HG03135 (cell line): ENCODE data around the gene FIBIN.

Source experiments
- ATAC-seq: cut with Tn5 transposase; IDR thresholded peaks from one replicate; pipeline ENCODE4 v1.9.1; 2021; ENCODE audit warnings: mild to moderate bottlenecking, moderate library complexity; ENCODE audit not compliant: unreplicated experiment

The FIBIN gene

DNA sequence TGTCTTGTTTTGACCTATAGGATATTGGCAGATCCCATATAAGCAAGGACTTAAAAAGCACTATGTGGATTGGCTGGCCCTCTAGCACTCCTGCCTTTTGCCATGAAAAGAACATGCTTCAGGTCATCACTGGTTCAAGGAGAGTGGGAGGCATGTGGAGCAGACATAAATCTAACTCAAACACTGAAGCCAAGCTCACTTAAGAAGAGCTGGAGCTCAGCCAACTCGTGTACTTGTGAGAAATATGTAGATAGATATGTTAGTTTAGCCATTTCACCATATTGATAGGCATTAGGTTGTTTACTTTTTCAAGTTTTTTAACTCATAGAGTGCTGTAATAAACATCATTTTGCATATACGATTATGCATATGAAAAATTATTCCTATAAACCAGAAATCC, 26.8 kb downstream of the FIBIN start:
- ATAC-seq = no peak

DNA sequence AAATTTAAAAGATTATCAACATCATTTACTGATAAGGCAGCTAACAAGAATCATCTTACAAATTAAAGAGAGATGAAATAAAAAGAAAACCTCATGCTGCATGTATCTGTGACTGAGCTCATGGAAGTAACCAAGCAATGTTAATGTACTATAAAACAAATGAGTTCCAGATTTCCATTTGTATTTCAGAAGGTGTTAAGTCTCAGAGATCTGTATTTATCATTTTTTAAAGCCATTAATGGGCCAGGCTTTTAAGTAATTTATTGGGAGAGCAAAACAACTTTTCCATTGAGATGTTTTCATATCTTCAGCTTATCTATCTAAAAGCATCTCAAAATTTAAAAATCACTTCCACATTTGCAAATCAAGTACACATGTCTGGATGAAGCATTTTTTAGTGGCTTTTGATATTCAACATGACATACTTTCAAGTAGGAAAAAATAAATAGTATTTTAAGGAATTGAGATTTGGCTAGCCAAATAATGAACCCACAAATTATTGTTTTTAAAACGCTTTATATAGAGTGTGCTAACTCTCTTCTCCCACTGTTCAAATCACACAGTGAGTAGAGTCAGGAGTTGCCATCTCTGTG, 28.8 kb downstream of the FIBIN start:
- no peak for ATAC-seq

DNA sequence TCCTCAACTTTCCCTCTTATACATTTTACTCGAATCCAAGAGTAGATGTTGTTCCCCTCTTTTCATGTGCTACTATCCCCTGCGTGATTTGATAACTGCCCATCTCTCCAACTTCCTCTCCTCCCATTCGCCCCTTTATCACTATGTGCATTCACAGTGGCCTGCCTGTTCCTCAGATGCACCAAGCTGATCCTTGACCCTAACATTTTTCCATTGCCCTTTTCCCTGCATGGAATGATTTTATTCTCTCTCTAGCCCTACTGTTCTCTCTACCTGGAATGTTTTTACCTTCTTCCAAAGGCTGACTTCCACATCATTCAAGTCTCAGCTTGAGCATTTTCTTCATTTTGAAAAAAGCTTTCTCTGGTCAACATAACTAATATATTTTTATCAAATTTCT, 31.0 kb downstream of the FIBIN start:
- ATAC-seq = no peak

DNA sequence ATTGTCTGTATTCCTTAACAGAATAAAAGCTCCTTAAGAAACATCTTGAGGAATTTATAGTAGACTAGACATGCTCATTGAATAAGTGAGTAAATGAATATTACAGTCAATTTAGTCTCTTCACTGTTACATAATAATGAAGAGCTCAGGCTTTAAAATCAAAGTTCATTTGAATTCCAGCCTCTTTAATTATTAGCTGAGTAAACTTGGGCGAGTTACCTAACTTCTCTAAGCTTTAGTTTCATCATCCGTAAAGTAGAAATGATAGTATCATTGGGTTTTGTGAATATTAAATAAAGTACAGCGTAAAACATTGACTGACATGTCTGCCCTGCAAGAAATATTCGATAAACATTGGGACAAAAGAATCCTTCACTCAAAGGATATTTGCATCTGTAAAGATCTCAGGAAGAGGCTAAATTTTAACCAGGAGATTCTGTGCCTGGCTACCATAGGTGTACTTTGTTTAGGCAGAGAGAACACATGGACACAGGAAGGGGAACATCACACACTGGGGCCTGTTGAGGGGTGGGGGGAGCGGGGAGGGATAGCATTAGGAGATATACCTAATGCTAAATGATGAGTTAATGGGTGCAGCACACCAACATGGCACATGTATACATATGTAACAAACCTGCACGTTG, 31.5 kb downstream of the FIBIN start:
- ATAC-seq = no peak

DNA sequence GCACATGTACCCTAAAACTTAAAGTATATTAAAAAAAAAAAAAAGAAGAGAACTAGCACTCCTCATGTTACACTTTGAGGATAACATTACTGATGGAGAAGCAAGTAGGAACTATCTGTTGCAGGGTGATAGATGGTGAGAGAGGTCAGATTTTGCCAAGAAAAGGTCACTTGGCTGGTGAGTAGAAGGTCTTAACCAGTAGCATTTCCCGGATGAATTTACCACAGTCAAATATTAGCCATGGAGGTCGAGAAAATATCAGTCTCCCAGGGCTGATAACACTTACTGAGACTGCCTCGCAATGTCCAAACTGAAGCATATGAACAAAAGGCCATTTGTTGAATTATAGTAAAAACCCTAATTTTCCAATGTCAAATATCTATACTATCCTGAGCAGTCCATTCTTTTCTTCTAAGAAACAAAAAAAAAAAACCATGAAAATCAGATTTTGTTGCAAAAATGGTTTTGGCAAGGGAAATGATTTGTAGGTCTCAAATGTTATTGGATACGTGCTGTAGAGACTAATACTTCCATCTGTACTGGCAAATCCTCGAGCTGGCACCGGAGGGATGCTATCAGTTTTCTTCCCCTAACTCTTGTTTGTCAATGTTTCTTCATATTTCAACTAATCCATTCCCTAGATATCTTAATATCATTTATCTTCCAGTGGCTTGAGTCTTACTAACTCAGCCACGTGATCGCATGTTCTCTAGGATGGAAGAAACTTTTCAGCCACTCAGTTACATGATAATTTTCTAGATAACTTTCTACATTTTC, 32.2 kb downstream of the FIBIN start:
- ATAC-seq = no peak

DNA sequence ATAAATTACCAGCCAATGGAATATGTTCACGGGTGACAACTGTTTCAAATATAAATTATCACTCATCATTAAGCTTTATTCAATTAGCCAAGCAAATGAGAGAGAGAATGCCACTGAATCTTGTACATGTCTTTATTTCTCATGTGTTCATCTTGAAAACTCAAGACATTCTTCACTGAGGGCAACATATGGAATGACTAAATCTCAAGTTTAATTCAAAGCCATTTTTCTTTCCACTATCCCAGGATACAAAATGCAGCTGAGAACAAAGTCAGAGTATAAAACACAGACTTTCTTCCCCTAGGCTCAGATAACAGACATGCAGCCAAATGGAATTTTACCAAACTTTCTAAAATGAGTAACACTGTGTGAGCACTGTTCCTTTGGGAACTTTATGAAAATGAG, 34.7 kb downstream of the FIBIN start:
- no peak for ATAC-seq

DNA sequence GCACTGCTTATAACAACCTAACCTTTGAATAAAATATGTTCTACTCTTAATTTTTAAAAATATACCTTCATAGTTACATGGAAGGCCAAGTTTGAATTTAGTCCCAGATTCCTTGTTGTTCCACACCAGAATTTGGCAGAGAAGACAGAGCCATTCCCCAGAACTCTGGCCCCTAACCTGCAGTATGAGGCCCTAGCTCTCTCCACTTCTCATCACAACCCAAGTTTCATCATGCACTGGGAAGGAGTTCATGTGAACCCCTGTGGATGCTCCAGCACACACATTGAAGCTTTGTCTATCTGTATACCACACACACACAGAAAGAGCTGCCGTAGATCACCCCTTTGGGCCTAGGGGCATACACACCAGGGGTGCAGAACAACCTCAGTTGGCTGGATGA, 36.1 kb downstream of the FIBIN start:
- no peak for ATAC-seq

DNA sequence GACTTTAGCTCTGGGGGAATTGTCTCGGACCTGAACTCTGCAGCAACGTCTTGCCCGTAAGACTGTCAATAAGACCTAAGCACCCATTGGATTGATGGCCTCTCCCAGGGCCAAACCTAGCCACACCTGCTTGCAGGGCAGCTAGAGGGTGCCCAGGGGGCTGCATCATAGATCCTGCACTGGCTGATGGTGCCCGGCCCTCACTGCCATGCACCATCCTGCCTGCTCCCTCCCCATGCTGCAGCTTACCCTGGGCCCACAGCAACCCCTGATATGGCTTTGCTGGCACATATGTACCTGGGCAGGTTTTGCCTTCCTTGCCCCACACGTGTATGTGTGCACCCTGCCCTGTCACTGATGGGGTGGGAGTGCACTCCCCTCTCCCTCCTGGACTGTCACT, 37.8 kb downstream of the FIBIN start:
- no peak for ATAC-seq

DNA sequence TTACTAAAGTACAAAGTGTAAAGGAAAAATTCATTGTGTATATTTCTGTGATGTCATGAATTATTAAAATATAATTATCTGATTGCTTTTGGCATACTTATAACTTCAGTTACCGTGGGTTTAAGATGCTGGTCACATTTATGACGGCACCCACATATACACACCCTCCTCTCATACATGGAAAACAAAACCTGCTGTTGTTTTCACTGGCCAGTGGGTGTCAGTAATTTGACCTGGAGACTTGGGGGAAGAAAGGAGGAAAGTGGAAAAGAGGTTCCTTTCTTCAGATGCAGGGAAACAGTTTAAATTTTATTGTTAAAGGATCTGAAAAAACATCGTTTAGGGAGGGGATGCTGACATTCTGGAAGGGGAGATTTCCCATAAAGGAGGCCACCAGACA, 46.0 kb downstream of the FIBIN start:
- no peak for ATAC-seq

DNA sequence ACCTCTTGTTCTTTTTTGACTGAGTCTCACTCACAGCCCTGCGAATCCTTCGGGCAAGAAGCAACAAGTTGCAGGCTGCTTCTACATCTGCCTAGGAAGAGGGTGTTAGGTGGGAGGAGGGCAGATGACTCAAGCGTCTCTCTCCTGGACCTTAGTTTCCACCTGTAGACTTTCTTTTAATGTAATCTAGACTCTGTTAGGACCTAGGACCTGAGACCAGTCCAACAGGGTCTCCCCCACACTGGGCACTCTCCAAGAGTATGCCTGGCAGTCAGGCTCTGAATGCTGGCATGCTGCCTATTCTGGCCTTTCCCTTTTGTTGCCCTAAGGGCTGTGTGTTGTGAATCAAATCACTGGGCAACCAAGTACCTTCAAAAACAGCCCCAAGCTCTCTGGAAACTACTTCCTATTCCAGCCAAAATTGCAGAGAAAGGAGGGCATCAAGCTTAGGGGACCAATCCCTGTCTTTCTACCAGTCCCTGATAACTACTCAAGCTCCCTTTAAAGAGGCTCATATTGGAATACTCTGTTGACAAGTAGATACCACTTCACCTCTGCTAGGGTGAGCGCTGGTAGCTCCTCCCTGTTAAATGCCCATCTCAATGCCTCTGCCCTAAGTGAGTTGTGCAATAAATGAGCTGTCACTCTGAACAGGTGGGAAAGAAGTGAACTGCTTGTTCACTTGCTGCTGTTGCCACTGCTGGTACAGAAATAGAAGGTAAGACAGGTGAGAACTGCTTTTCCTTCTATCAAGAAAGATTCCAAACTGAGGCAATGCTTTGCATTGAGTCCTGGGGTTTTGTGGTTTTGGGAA, 46.6 kb downstream of the FIBIN start, which contains the start of gene BBOX1:
Gene BBOX1 (plus strand): TSS at position 514 of the 814 bp plus-strand sequence. CDS start 14,616 bp downstream, outside the sequence.
- no peak for ATAC-seq

DNA sequence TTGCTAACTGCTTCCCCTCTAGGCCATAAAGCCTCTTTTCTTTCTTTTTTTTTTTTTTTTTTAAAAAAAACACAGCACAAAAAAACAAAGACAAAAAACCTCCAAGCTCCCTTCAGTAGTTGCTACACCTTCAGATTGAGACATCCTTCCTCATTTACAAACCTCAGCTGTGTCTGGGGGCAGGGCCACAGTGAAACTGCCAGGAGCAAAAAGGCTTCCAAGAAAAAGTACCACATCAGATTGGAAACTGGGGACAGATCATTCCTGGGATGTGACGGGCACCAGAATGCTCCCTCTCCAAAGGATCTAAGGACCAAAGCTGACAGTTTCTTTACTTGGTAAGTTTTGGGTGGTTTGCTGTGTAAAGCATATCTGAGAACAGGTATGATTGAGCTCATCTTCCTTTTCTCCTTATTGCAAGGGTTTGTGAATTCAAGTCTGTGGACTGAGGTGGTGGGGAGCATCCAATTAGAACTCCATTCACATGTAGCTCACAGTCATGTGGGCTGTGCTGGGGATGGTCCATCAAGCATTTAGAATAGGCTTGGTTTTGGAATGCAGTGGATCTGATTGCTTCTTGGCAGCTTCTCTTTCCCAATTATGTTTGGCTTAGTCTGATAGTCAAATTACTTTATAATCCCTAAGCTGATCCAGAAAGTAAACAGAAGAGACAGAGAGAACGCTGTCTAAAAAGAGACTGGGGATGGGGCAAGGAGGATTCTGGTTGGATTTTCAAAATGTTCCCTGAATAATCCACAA, 47.4 kb downstream of the FIBIN start:
- no peak for ATAC-seq
